SK-N-SH (cell line): ENCODE results near the gene MAP2. TPM values are rescaled to one million over a fixed set of nuclear protein-coding genes. Genes with fewer than 3 reads are reported as not detected.

Experiments
- CTCF ChIA-PET: fragments of 300-600, 350-600 bp; formaldehyde crosslinking; extraction: SDS; loops from one replicate; lab custom pipeline; 2021; lab: Yijun Ruan, JAX
- POLR2A ChIA-PET: fragments of 350-600 bp; sonication (Branson Sonifier 250); formaldehyde crosslinking; extraction: SDS; loops from one replicate; lab custom pipeline; 2020; ENCODE audit warnings: antibody characterized with exemption, inconsistent platforms; lab: Yijun Ruan, JAX
- DNase-seq: peaks from one replicate; pipeline ENCODE4 v3.0.0; 2012
- H2AFZ ChIP-seq: fragments of 200-600 bp; sonication (generic); 2 replicates; pipeline ENCODE4 v1.8.1; 2016; ENCODE audit warnings: antibody characterized with exemption, mild to moderate bottlenecking, low read depth
- H3F3A ChIP-seq: fragments of 200-600 bp; sonication (generic); replicated peaks from 2 replicates; pipeline ENCODE3; 2016; ENCODE audit warnings: antibody characterized with exemption, mild to moderate bottlenecking; ENCODE audit not compliant: insufficient read depth
- H3K27ac ChIP-seq, 2 experiments: fragments of 200-500 bp in 1 of 2; fragments of 200-600 bp in 1 of 2; sonication (Bioruptor generic) in 1 of 2; sonication (generic), shearing (Covaris generic) in 1 of 2; 2 replicates each; pipeline versions ENCODE4 v1.5.1 to v1.6.1; 2014 to 2016; ENCODE audit warnings: low read depth in 2 of 2, inconsistent platforms in 1 of 2, low read length in 1 of 2, mild to moderate bottlenecking in 1 of 2, mixed read lengths in 1 of 2
- H3K27me3 ChIP-seq: fragments of 200-600 bp; sonication (generic), shearing (Covaris generic); 2 replicates; pipeline ENCODE4 v1.6.1; 2016; ENCODE audit warnings: mixed run types; ENCODE audit not compliant: insufficient read depth
- H3K36me3 ChIP-seq, 2 experiments: fragments of 200-500 bp in 1 of 2; fragments of 200-600 bp in 1 of 2; sonication (Bioruptor generic) in 1 of 2; sonication (generic) in 1 of 2; replicated peaks in 1 of 2; 2 replicates each; pipeline versions ENCODE3 to v1.5.1; 2014 to 2016; ENCODE audit warnings: low read length in 1 of 2, mild to moderate bottlenecking in 1 of 2; ENCODE audit not compliant: insufficient read depth in 2 of 2, control insufficient read depth in 1 of 2
- H3K4me1 ChIP-seq, 2 experiments: fragments of 200-500 bp in 1 of 2; fragments of 200-600 bp in 1 of 2; sonication (Bioruptor generic) in 1 of 2; sonication (generic), shearing (Covaris generic) in 1 of 2; 2 replicates each; pipeline versions ENCODE4 v1.5.1 to v1.6.1; 2014 to 2016; ENCODE audit warnings: low read depth in 1 of 2, low read length in 1 of 2, mixed run types in 1 of 2; ENCODE audit not compliant: insufficient read depth in 2 of 2, control insufficient read depth in 1 of 2
- H3K4me2 ChIP-seq: fragments of 200-600 bp; sonication (generic), shearing (Covaris generic); 2 replicates; pipeline ENCODE4 v1.6.1; 2017; ENCODE audit warnings: mixed run types
- H3K4me3 ChIP-seq, 2 experiments: fragments of 200-500 bp in 1 of 2; fragments of 200-600 bp in 1 of 2; sonication (Bioruptor generic) in 1 of 2; sonication (generic), shearing (Covaris generic) in 1 of 2; 2 replicates each; pipeline versions ENCODE4 v1.5.1 to v1.8.1; 2014 to 2016; ENCODE audit warnings: low read depth in 2 of 2, inconsistent platforms in 1 of 2, low read length in 1 of 2, mild to moderate bottlenecking in 1 of 2, mixed read lengths in 1 of 2, moderate library complexity in 1 of 2
- H3K79me2 ChIP-seq: fragments of 200-600 bp; sonication (generic); 2 replicates; pipeline ENCODE4 v1.8.1; 2017; ENCODE audit warnings: mild to moderate bottlenecking; ENCODE audit not compliant: insufficient read depth
- H3K9ac ChIP-seq: fragments of 200-600 bp; sonication (generic); 2 replicates; pipeline ENCODE4 v1.6.1; 2017; ENCODE audit warnings: mixed run types
- H3K9me2 ChIP-seq: fragments of 200-600 bp; sonication (generic); 2 replicates; pipeline ENCODE4 v1.6.1; 2017; ENCODE audit warnings: mixed run types
- H3K9me3 ChIP-seq: fragments of 200-600 bp; sonication (generic); 2 replicates; pipeline ENCODE4 v1.6.1; 2017; ENCODE audit warnings: mixed run types, mild to moderate bottlenecking, moderate library complexity
- H4K20me1 ChIP-seq: fragments of 200-600 bp; sonication (generic); 2 replicates; pipeline ENCODE4 v1.6.1; 2017; ENCODE audit warnings: mild to moderate bottlenecking, mixed run types; ENCODE audit not compliant: insufficient read depth
- ELF1 ChIP-seq: IDR thresholded peaks from 2 replicates; pipeline ENCODE4 v1.4.0; 2012
- EZH2phosphoT487 ChIP-seq: fragments of 200-600 bp; sonication (generic); IDR thresholded peaks from 2 replicates; pipeline ENCODE4 v1.6.1; 2017; ENCODE audit warnings: low read depth, mixed run types, mild to moderate bottlenecking, antibody characterized with exemption, moderate library complexity, borderline replicate concordance
- FOSL2 ChIP-seq: IDR thresholded peaks from 2 replicates; pipeline ENCODE4 v1.4.0; 2012; ENCODE audit warnings: low read depth, mild to moderate bottlenecking, moderate library complexity, borderline replicate concordance
- FOXM1 ChIP-seq: IDR thresholded peaks from 2 replicates; pipeline ENCODE4 v1.4.0; 2012; ENCODE audit warnings: low read depth, mild to moderate bottlenecking
- IRF3 ChIP-seq: fragments of 150-350 bp; IDR thresholded peaks from 2 replicates; pipeline ENCODE4 v1.6.1; 2016; ENCODE audit warnings: mild to moderate bottlenecking, low read depth, low read length
- MAX ChIP-seq: IDR thresholded peaks from 2 replicates; pipeline ENCODE4 v1.4.0; 2012; ENCODE audit warnings: low read depth
- MEF2A ChIP-seq: IDR thresholded peaks from 2 replicates; pipeline ENCODE4 v1.4.0; 2012; ENCODE audit warnings: low read depth, borderline replicate concordance
- MXI1 ChIP-seq: IDR thresholded peaks from 2 replicates; pipeline ENCODE4 v1.6.1; 2012; ENCODE audit warnings: mild to moderate bottlenecking, low read depth, low read length, improper control_type of control experiment
- NFIC ChIP-seq: IDR thresholded peaks from 2 replicates; pipeline ENCODE4 v1.4.0; 2012; ENCODE audit warnings: borderline replicate concordance
- NRF1 ChIP-seq: IDR thresholded peaks from 2 replicates; pipeline ENCODE4 v1.6.1; 2012; ENCODE audit warnings: low read depth, mild to moderate bottlenecking, low read length
- POLR2AphosphoS5 ChIP-seq: IDR thresholded peaks from 2 replicates; pipeline ENCODE4 v1.6.1; 2012; ENCODE audit warnings: low read depth, low read length
- RFX5 ChIP-seq: IDR thresholded peaks from 2 replicates; pipeline ENCODE4 v1.6.1; 2012; ENCODE audit warnings: mild to moderate bottlenecking, improper control_type of control experiment, low read length
- RXRA ChIP-seq: IDR thresholded peaks from 2 replicates; pipeline ENCODE4 v1.4.0; 2012; ENCODE audit warnings: low read depth, mild to moderate bottlenecking, borderline replicate concordance
- SIN3A ChIP-seq: IDR thresholded peaks from 2 replicates; pipeline ENCODE4 v1.6.1; 2012; ENCODE audit warnings: low read depth, mild to moderate bottlenecking, low read length, moderate library complexity, borderline replicate concordance
- SMC3 ChIP-seq: IDR thresholded peaks from 2 replicates; pipeline ENCODE4 v1.6.1; 2012; ENCODE audit warnings: low read depth, low read length, improper control_type of control experiment
- USF1 ChIP-seq: IDR thresholded peaks from 2 replicates; pipeline ENCODE4 v1.4.0; 2012; ENCODE audit warnings: low read depth, borderline replicate concordance
- WGBS: methylation state at CpG from one replicate; pipeline ENCODE4 v1.1.6; 2017; ENCODE audit warnings: low lambda C conversion rate; 5-methylcytosine and 5-hydroxymethylcytosine counted together
- polyA plus RNA-seq, 3 experiments: library from polyadenylated mRNA; depleted of rRNA; stranded (reverse); fragments of >200 nt; gene quantifications; 2 replicates each; pipeline ENCODE4 v1.2.3, GENCODE V29; 2012
- TF ChIP-seq, protein P1 (sequence below): IDR thresholded peaks from 2 replicates; pipeline ENCODE4 v1.4.0; 2012; ENCODE audit warnings: low read depth, borderline replicate concordance
- TF ChIP-seq, protein P2 (sequence below): IDR thresholded peaks from 2 replicates; pipeline ENCODE4 v1.6.1; 2012; ENCODE audit warnings: mild to moderate bottlenecking, low read depth, low read length, moderate library complexity
- TF ChIP-seq, protein P3 (sequence below): fragments of 200-600 bp; sonication (generic); IDR thresholded peaks from 2 replicates; pipeline ENCODE4 v1.6.1; 2017; ENCODE audit warnings: antibody characterized with exemption, mild to moderate bottlenecking, moderate library complexity

MAP2 gene
- polyA plus RNA-seq, 1 of the 3 experiments (the other 2 are of a cell fraction) = 7.8 TPM

GRCh38 chr2:209633911-209634310 lies 210.1 kb downstream of the MAP2 start:
- WGBS = 73% methylated on average over 2 of the region's 2 CpGs
- H3K9me2 ChIP-seq = no peaks in the 10 kb centered on the region
- DNase-seq = no peak
- H3K4me3 ChIP-seq = no peak overlapping the region
- peaks cover 5% of the 10 kb centered on the region for H3F3A ChIP-seq
- H3K9ac ChIP-seq = no peak overlapping the region
- H2AFZ ChIP-seq = no peak overlapping the region
- no peaks in the 10 kb centered on the region for H3K27me3 ChIP-seq
- no peaks in the 10 kb centered on the region for H3K79me2 ChIP-seq
- peak overlapping the region in 1 of 2 experiments; percentile 16; a peak in 2 of 4 replicates for H3K27ac ChIP-seq
- H3K36me3 ChIP-seq = no peaks in the 10 kb centered on the region
- POLR2A ChIA-PET = interaction anchor here (1.1 to 2.5 kb wide), 2 partner anchors 27 to 139 kb away, joined by 3 to 8 read pairs; no protein-coding TSS in a partner anchor
- H4K20me1 ChIP-seq = no peaks in the 10 kb centered on the region
- no peaks in the 10 kb centered on the region for H3K9me3 ChIP-seq
- CTCF ChIA-PET = interaction anchor here (0.9 to 1.4 kb wide), 5 partner anchors 12 to 211 kb away, joined by 3 to 5 read pairs (median 3); partner anchors contain the start of gene MAP2
- no peak for TF ChIP-seq MAX
- TF ChIP-seq, protein P1, sequence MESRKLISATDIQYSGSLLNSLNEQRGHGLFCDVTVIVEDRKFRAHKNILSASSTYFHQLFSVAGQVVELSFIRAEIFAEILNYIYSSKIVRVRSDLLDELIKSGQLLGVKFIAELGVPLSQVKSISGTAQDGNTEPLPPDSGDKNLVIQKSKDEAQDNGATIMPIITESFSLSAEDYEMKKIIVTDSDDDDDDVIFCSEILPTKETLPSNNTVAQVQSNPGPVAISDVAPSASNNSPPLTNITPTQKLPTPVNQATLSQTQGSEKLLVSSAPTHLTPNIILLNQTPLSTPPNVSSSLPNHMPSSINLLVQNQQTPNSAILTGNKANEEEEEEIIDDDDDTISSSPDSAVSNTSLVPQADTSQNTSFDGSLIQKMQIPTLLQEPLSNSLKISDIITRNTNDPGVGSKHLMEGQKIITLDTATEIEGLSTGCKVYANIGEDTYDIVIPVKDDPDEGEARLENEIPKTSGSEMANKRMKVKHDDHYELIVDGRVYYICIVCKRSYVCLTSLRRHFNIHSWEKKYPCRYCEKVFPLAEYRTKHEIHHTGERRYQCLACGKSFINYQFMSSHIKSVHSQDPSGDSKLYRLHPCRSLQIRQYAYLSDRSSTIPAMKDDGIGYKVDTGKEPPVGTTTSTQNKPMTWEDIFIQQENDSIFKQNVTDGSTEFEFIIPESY = no peak
- no peak for TF ChIP-seq FOXM1
- no peak for TF ChIP-seq IRF3
- TF ChIP-seq RFX5 = no peak
- TF ChIP-seq EZH2phosphoT487 = no peak
- no peak for TF ChIP-seq POLR2AphosphoS5
- no peak for TF ChIP-seq RXRA
- TF ChIP-seq NRF1 = no peak
- TF ChIP-seq MEF2A = no peak
- TF ChIP-seq, protein P2, sequence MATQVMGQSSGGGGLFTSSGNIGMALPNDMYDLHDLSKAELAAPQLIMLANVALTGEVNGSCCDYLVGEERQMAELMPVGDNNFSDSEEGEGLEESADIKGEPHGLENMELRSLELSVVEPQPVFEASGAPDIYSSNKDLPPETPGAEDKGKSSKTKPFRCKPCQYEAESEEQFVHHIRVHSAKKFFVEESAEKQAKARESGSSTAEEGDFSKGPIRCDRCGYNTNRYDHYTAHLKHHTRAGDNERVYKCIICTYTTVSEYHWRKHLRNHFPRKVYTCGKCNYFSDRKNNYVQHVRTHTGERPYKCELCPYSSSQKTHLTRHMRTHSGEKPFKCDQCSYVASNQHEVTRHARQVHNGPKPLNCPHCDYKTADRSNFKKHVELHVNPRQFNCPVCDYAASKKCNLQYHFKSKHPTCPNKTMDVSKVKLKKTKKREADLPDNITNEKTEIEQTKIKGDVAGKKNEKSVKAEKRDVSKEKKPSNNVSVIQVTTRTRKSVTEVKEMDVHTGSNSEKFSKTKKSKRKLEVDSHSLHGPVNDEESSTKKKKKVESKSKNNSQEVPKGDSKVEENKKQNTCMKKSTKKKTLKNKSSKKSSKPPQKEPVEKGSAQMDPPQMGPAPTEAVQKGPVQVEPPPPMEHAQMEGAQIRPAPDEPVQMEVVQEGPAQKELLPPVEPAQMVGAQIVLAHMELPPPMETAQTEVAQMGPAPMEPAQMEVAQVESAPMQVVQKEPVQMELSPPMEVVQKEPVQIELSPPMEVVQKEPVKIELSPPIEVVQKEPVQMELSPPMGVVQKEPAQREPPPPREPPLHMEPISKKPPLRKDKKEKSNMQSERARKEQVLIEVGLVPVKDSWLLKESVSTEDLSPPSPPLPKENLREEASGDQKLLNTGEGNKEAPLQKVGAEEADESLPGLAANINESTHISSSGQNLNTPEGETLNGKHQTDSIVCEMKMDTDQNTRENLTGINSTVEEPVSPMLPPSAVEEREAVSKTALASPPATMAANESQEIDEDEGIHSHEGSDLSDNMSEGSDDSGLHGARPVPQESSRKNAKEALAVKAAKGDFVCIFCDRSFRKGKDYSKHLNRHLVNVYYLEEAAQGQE = no peak
- no peak for TF ChIP-seq SIN3A
- no peak for TF ChIP-seq SMC3
- TF ChIP-seq FOSL2 = no peak
- no peak for TF ChIP-seq USF1
- no peak for TF ChIP-seq NFIC
- no peak for TF ChIP-seq ELF1
- no peak for TF ChIP-seq MXI1
- TF ChIP-seq, protein P3, sequence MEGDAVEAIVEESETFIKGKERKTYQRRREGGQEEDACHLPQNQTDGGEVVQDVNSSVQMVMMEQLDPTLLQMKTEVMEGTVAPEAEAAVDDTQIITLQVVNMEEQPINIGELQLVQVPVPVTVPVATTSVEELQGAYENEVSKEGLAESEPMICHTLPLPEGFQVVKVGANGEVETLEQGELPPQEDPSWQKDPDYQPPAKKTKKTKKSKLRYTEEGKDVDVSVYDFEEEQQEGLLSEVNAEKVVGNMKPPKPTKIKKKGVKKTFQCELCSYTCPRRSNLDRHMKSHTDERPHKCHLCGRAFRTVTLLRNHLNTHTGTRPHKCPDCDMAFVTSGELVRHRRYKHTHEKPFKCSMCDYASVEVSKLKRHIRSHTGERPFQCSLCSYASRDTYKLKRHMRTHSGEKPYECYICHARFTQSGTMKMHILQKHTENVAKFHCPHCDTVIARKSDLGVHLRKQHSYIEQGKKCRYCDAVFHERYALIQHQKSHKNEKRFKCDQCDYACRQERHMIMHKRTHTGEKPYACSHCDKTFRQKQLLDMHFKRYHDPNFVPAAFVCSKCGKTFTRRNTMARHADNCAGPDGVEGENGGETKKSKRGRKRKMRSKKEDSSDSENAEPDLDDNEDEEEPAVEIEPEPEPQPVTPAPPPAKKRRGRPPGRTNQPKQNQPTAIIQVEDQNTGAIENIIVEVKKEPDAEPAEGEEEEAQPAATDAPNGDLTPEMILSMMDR = no peak
- H3K4me2 ChIP-seq = no peak overlapping the region
- H3K4me1 ChIP-seq = peaks cover 10 to 28% of the 10 kb centered on the region in 2 experiments
